ENCODE measurements around the gene FFAR2.

The FFAR2 gene

GRCh38 chr19:35425682-35426081 is 22.4 kb upstream of the FFAR2 start:
- no peak for DNase-seq (ENCODE audit: low spot score)

DNA sequence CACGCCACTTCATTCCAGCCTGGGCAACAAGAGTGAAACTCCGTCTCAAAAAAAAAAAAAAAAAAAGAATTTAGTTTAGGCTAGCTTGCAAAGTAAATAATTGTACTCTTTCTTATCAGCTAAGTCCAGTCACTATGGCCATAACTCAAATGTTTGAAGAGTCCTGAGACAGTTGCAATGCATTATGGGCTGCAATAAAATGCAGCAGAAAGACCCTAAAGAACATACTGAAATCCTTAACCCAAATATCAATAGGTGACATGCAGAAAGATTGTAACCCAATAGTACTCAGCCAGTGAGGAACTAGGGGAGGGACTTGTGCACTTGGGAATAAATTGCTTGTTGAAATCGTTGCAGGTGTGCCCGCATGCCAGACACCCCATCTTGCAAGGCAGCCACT is 20.9 kb upstream of the FFAR2 start:
- DNase-seq (ENCODE audit: low spot score), result no peak

GRCh38 chr19:35429698-35430408 is 18.2 kb upstream of the FFAR2 start:
- DNase-seq (ENCODE audit: low spot score), result no peak

DNA sequence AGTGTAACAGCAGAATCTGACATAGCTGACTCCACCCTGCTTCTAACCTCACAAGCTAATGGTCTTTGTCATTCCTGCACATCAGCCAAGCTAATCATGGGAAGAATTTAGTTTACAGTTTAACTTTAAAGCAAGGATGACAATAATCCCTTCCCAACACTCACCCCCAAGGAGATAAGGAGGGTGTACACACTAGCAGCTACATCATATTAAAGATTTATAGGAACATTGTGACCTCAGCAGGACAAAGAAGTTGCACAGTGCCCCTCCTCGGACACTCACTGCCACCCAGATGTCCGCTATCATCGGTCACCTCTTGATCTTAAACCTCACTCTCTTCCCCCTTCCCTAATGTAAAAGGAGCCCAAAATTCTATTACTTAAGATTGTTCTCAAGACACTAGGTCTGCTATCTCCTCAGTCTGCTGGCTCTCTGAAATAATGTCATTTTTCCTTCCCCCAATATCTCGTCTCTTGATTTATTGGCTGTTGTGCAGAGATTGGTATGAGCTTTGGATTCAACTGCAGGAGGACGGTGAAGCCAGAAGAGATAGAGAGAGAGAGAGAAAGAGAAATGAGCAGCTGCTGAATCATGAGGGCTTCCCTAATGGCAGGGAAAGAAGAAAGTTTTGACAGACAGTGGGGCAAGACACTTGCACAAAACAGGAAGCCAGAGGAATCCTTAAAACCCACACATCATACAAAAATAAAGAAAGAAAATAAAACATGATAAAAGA is 17.5 kb upstream of the FFAR2 start:
- DNase-seq (ENCODE audit: low spot score), result no peak

- DNase-seq (ENCODE audit: low spot score), result no peak
Measured at GRCh38 chr19:35431145-35431807, 16.8 kb upstream of the FFAR2 start.

DNA sequence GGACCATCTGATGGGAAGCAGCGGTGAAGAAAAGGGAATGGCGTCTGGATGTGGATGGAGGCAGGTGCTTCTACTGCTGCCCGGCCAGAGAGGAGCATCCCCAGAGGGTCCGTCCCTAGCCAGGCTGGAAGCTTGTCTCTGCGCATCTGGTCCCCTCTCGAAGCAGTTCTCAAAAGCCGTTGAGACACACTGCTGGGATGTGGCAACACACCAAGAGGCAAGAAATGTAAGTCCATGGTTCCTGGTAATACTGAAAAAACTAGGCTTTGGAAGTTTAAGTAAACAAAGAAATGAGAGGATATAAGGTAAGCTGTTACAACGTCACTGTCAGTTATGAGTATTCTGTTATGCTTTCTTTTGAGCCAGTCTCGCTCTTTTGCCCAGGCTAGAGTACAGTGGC is 15.1 kb upstream of the FFAR2 start:
- no peak for DNase-seq (ENCODE audit: low spot score)

- no peak for DNase-seq (ENCODE audit: low spot score)
Measured at GRCh38 chr19:35433448-35433847, 14.6 kb upstream of the FFAR2 start.

DNA sequence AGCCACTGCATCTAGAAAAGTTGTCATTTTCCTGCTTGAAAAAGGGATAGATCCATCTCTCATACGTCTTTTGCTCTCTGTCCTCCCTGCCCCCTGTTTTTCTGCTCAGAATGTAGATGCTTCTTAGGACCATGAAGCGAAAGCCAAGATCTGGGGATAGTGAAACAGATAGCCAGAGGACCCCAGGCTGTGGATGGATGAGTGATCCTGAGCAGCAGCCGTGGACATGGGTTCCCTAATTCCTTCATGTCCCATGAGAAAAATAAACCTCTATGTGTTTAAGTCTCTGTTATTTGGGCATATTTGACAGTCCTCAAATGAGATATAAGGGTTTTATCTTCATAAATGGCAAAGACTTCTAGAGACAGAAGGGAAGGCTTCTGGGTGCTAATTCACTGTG is 12.2 kb upstream of the FFAR2 start:
- no peak for DNase-seq (ENCODE audit: low spot score)

GRCh38 chr19:35436477-35437405 is 11.3 kb upstream of the FFAR2 start:
- peak; percentile 74 for DNase-seq (ENCODE audit: low spot score)

DNA sequence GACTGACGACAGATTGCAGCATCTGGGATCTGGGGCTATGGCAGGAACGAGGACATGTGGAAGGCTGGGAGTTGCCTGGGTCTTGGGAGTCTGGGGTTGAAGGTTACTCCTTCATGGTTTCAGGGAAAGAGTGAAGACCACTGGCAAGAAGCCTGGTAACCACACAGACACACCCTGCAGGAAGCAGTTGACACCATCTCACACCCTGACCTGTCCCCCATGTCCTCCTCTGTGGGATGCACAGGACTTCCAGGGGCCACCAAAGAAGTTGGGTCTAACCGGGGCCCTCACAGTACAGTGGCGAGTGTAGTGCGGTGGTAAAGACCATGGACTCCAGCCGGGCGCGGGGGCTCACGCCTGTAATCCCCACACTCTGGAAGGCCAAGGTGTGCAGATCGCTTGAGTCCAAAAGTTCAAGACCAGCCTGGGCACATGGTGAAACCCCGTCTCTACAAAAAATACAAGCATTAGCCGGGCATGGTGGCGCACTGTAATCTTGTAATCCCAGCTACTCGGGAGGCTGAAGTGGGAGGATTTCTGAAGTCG is 10.6 kb upstream of the FFAR2 start:
- no peak for DNase-seq (ENCODE audit: low spot score)

DNA sequence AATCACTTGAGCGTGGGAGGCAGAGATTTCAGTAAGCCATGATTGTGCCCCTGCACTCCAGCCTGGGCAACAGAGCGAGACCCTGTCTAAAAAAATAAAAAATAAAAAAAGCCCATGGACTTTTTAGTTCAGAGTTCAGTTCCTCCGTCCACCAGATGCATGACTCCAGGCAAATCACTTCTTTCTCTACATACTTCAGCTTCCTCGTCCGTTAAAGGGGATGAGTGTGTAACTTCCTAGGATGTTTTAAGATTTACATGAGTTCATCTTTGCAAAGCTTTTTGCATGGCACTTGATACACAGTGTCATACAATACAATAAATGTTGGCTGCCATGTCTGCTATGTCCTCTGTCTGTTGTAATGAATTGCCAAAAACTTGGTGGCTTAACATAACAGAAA is 10.0 kb upstream of the FFAR2 start:
- DNase-seq (ENCODE audit: low spot score), result no peak

GRCh38 chr19:35438527-35438926 is 9.5 kb upstream of the FFAR2 start:
- no peak for DNase-seq (ENCODE audit: low spot score)

GRCh38 chr19:35439921-35440320 is 8.1 kb upstream of the FFAR2 start:
- DNase-seq (ENCODE audit: low spot score), result no peak

GRCh38 chr19:35442091-35442490 is 6.0 kb upstream of the FFAR2 start:
- no peak for DNase-seq (ENCODE audit: low spot score)

DNA sequence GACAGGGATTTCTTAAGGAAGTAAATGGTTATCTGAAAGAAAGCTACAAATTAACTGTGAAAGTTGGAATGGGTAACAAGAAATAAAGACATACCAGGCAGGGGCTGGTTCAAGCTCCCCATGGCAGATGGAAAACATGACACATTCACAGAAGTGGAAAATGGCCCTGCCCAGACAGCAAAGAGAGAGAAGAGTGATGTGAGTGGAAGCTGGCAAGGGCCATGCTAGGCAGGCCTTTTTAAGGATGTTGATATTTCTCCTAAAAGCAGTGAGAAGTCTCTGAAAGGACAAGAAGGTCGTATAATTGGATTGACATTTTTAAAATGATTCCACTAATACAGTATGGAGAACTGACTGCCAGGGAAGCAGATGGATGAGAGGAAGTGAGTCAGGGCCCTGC is 3.3 kb upstream of the FFAR2 start:
- no peak for DNase-seq (ENCODE audit: low spot score)

DNA sequence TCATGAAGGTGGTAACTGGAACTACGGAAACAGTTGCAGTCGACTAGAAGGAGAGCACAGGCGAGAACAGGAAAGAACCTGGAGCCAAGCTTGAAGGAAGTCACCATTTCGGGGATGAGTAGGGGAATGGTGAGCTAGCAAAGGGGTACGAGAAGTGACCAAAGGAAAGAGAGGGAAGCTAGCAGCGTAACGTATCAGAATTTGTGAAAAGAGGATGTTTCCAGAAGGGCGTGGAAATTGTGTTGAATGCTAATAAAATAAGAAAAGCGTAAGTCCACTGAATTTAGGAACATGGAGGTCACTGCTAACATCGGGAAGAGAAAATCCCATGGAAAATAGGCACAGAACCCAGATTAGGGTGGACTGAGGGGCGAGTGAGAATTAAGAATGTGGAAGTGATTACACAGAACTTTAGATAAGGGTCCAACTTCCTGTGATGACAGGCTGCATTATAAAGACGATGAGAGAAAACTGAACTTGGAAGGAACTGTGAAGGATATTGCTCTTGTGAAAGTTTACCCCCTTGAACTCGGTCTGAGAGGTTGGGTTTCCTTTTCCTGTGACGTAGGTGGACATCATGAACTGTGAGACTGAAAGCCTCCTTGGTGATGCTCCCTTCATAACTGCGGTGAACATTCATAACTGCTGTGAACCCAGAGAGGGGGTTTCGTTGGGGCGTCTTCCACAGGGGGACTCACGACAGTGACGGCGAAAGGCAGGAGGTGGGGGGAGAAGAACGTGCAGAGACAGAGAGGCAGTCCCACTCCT is 2.0 kb upstream of the FFAR2 start:
- no peak for DNase-seq (ENCODE audit: low spot score)

- no peak for DNase-seq (ENCODE audit: low spot score)
Measured at GRCh38 chr19:35449359-35450043, 1.4 kb downstream of the FFAR2 start.

DNA sequence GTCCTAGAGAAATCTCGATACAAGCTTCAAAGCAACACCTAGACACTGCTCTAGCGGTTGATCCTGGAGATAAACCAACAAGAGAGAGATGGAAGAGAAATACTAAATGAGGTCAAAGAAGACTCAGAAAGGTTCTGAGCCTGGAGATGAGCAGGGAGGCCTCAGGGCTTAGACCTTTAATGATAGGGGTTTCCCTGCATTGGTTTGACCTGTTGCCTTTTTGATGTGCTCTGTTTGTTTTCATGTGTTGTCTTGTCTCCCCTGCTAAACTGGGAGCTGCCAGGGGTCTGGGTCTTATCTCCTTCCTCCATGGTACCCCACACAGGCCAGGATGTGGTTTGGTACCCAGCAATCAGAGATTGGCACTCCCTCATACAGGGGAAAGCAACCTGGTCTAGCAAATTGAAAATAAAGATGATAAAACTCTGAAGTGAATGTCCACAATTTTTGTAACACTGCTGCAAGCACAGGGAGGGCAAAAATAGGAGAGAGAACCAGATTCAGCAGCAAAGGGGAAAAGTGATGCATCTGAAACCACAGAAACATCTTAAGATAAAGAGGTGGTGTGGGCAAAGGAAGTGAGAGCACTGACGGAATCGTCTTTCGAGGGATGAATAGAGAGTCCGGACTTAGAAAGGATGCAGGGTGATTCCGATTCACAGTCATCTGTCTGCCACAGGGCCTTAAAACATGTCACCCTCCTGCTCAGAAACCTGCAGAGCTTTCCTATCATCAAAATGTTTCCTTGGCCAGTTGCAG is 3.5 kb downstream of the FFAR2 start:
- DNase-seq (ENCODE audit: low spot score), result no peak

DNA sequence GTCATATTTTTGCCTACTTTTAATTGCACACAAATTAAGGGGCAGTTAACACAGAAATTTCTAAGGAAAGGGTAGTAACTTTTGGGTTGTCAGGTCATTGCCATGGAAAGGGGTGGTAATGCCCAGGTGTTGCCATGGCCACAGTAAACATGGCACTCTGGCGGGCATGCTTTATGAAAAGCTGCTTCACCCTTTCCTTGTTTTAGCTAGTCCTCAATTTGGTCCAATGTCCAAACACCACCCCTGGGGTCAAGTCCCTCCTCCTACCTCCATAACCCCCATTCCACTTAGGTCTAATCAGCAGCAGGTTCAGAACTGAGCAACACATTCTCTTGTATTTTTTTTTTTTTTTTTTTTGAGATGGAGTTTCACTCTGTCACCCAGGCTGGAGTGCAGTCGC is 6.6 kb downstream of the FFAR2 start:
- no peak for DNase-seq (ENCODE audit: low spot score)
